GM12892 (cell line): Measurements from ENCODE around the gene UTP14C.

Experiments used
- POLR2A ChIP-seq: IDR thresholded peaks from 2 replicates; pipeline ENCODE4 v1.6.1; 2011; ENCODE audit warnings: low read depth, low read length, control low read depth
- TAF1 ChIP-seq: IDR thresholded peaks from 2 replicates; pipeline ENCODE4 v1.6.1; 2011; ENCODE audit warnings: low read depth, mild to moderate bottlenecking, control low read depth, low read length, borderline replicate concordance

DNA sequence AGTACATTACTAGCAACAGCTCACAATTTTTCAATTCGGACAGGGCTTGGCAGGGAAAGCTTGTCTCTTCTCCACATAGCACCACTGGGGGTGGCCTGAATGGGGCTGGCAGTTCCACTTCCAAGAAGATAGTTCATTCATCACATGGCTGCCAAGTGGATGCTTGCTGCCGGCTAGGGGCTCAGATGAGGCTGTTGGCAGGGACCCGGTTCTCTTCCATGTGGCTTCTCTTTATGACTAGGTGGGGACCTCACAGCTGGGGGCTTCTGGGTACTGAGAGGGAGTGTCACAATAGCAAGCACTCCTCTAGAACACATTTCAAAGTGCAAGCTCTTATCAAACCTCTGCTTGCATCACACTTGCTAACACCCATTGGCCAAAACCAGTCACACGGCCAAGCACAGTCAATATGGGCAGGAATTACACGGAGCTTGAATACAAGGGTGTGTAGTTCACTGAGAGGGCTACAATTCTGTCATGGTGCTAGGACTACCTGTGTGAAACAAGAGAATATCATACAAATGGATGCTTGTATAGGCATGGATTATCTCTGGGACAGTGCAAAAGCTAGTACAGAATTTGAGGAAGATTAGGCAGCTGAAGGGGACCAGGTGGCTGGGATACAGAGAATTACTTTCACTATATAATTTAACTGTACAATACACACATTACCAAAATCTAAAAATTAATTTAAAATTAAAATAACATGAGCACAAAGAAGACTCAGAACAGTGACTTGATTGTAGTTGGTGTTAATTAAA lies 45.5 kb upstream of the UTP14C start:
- no peak for TF ChIP-seq POLR2A
- no peak for TF ChIP-seq TAF1
